SIG-M5 (cell line): Measurements from ENCODE around the gene NPS.

Experiments used
- DNase-seq: peaks from one replicate; lab custom pipeline; 2025; lab: John Stamatoyannopoulos, UW

NPS gene

DNA sequence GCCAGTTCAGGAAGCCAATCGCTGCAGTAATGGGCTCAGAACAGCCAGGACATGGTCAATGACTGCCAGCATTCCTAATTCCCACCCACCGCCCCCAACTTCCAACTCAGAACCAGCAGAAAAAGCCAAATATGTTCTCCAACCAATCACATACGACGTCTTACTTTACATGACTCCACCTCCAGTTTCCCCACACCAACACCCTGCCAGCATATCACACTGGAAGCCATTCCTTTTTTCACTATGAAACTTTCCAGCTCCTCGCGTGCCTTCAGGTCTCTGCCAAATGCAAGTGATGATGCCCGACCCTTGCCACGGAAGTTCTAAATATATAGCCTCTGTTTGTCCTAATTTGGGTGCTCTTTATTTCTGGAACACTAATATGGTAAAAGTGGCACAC is 12.5 kb downstream of the NPS start:
- no peak for DNase-seq

DNA sequence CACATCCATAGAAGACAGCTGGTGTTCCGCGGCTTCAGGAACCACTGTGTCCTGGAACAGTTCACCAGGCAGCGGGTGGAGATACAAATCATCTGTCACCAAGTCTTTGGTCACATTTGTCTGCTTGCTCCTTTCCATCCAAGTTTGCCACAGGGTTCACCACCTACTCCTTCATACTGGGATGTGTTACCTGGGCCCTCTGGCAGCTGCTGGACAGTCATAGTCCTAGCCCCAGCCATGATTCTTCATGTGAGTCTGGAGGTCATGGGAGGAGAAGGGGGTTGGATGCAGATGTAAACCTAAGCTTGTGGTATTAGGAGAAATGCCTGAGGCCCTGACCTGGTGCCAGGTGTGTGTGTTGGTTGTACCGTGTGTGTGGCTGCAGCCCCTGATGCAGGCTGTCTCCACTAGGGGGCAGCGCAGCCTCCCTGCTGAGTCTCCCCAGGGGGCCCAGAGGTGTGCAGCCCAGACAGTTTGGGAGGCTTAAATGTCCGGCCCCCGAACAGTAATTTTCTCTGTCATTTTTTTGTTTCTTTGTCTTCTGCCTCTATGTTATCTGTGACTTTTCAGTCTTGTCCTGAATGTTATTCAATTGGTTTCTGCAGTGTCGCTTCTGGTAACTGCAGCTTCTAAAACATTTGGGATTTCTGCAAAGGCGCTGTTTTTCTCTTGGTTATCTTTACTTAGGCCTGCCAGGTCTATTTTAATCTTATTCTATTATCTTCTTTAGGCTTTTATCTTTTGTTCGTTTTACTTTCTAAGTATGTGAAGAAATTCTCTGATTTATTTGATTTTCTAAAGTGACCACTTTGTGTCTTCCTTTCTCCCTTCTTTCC is 14.8 kb downstream of the NPS start:
- no peak for DNase-seq

DNA sequence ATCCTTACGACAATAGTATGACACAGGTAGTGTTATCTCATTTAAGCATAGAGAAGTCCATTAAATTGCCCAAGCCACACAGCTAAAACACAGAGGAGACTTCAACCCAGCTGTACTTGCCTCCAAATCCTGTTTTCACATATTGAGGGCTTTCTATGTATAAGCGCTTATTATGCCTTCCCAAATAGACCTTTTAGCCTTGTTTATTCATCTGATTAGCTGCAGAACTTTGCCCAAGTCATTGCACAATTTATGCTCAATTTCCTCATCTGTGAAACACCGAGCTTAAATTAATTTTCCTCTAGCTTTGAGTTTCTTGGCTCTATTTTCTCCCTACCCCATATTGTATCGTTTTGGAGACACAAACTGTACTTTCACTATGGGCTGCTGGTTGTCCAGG is 15.5 kb downstream of the NPS start:
- no peak for DNase-seq

DNA sequence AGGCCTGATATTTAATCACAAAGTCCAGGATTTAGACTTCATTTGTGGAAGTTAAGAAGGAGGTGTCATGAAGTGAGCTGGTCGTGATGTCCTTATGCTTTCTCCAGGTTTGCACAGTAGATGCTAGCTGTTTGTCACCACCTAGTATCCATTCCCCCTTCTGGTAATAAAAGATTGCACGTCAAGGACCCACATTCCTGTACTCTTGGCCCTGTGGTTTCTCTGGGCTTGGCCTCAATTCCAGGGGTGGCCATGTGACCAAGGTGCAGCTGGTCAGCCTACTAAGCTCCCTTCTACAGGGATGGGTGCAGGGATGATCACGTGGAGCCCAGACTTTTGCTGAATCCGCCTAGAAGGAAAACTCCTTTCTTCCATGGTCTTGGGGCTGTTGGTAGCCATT is 16.5 kb downstream of the NPS start:
- no peak for DNase-seq

DNA sequence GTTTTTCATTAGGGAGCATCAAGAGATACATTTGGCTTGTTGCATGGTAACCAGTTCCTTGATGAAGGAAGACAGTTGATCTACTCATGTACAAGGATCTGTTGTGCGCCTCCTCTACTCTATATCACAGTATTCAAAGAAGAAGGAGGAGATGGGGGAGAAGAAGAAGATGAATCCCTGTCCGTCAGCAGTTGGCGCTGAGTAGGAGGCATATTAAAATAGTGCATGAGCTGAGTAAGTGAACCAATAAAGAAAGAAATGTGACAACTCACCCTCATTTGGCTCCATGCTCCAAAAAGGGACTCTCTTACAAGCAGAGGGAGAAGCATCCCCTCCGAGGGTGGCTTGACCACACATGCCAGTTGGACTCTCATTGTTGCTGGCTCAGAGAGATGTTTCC is 20.1 kb downstream of the NPS start:
- no peak for DNase-seq

DNA sequence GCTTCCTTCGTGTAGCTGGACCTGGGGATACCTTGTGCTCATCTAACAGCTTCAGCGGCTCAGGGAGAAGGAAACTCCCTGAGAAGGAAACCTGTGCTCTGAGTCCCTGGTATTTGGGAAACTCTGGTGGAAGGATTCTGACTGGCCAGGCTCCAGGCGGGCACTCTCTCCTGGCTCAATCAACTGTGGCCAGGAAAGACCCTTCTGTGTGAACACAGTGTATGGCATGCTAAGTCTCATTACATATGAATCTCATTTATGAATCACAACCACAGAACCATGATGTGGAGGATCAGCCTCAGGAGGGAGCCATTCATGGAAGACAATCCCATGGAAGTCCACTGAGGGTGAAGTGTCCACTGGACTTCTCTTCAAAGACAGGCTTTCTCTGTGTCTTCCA is 20.9 kb downstream of the NPS start:
- no peak for DNase-seq

DNA sequence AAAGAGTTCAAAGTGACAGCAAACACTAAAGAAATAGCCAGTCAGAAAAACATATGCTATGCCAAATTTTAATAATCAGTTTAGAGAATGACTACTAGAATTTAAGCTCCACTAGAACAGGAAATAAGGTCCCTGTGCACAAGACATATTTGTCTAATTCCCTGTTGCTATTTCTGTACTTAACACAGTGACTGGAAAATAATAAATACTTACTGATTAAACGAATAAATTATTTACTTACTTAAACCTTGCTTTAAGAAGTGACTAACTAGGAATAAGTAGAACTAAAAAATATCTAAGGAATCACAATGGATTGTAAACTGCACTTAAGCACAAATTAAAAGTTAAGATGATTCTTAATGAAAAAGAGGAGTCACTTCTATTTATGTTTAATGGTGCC is 22.3 kb downstream of the NPS start:
- no peak for DNase-seq

DNA sequence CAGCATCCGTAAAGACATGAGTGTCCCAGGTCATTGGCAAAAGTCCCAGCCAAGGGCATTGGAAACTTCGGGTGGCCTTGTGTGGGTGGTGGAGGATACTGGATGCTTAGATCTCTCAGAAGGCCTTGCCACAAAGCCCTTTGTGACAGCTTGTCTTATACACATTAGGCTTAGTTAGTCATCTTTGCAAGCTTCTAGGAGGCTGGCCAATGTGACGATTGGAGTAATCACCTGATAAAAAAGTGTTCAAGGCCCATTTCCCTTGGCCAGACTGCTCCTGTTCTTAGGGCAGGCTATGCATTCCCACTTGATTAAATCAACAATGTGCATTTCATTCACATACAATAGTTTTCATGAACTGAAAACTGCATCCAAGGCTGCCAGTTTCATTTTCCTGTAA is 26.9 kb downstream of the NPS start:
- DNase-seq: no peak

DNA sequence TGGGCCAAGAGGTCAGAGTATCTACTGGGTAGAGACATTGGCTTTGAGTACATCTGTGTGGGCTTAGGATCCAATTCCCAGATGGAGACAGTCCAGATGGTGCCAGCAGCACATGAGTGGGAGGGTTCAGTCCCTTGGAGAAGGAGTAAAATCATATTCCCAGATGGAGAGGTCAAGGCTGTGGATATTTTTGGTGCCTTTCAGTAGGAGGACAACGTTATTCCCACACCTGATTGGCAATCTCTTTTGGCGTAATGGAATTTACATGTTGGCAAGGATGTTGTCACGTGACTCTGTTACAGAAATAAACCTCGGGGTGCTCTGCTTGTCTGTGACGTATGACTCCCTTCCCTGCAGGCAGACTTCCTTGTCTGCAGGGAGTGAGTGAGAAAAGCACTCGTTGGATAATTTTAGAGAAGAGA is 27.6 kb downstream of the NPS start:
- DNase-seq: no peak

DNA sequence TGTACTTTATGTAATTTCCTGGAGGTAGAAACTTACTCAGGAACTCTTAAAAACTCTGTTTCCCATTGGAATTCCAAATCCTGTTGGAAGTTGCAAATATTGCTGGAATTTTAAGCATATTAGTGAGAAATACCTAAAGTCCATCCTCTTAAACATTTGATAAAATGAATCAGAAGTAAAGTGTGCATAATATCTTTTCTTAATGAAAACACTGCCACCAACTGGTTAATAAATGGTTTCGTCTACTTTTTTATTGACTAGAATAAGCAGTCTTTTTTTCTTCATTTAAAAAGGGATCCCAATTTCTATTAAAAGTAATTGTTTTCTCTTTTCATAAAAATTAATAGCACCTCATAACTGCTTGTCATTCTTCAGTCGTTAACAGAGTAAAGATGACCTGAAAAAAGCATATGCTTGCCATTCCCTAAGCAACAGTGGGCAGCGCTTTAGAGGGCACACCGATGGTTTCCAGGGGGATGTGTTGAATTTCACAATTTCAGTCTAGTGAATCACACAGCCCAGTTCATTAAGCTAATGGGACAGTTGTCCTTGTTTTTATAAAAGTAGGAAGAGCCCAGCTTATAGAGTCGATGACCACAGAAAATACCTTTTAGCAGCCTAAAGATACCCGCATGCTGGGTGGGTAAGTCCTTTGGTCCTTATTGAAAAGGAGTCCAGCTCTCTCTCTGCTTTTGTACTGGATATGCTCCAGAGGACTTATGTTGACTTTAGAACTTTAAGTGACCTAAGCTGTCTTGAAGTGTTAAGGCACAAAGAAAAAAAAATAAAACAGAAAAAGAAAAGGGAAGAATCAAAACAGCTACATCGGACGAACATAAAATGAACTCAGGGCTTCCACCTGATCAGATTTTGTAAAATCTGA is 28.5 kb downstream of the NPS start:
- DNase-seq: no peak

DNA sequence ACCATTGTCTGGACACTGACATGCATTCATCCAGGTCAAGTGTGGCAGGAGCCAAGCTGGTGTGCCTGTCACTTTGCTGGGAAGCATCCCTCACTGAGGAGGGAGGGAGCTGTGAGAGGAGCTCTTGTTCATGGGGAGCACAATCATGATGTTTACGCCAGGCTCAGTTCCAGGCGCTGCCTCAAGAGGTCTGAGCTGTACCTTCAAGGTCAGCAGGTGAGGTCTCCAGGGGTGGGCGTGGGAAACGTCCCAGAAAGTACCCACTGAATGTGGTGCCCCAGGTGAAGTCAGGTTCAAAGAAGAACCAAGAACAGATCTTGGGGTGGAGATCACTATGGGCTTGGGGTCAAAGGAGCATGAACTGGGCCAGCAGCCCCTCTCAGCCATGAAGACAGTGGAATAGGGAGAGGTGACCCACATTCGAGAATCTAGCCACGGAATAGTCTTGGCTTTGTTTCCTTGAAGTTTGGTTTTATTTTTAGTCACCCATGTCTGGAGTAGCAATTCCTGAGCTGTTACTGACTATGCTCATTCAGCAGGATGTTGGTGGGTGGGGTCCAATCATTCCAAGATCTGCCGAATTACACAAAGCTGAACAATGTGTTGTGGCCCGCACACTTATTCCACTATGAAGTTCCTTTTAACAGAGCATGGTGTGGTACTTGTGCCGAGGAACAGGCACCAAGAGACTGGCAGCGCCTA is 29.3 kb downstream of the NPS start:
- no peak for DNase-seq

DNA sequence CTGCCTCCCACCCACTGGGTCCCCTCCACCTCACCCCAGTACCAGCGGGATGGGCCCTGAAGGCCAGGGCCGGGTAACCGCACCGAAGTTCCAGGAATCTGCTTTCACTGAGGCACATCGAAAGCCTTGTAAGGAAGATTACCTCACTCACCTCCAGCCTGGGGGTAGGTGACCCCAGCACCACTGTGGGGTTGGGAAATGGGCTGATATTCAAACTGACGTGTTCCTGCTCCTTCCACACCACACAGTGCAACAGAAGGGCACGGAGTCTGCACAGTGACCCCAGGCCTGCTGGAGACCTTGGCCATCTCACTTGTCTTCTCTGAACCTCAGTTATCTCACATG is 29.8 kb downstream of the NPS start:
- DNase-seq: no peak

DNA sequence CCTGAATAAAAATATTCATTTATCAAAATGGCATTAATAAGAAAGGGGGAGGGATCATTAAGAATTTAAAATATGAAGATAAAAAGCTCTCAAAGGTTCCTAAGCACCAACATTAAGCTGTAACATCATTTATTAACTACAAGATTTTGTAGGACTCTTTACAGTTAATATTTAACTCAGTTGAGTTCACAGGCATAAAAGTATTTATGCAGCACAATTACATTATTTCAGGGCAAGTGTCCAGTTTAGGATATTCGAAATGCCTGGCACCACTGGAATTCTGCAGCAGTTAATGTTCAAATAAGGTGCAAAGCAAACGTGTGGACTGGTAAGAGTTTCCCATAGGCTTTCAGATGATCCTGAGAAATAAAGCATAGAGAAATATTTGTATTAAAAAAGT is 30.5 kb downstream of the NPS start:
- DNase-seq: no peak

DNA sequence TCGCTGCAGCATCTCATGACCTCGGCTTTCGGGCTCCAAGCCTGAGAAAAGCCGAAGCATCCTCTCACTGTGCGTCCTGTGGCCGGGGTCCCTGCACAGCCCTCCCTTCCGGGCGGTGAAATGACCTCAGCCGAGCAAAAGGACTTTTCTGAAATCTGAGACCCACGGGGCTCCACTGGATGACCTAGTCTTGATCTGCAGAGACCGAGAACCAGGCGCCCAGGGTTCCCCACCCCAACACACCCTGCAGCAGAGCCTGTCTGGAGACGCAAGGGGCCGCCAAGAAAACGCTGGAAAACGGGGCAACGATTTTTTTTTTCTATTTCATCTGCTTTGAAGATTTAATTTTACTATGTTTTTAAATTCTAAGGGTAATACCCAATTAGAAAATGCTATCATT is 31.7 kb downstream of the NPS start:
- DNase-seq: no peak

DNA sequence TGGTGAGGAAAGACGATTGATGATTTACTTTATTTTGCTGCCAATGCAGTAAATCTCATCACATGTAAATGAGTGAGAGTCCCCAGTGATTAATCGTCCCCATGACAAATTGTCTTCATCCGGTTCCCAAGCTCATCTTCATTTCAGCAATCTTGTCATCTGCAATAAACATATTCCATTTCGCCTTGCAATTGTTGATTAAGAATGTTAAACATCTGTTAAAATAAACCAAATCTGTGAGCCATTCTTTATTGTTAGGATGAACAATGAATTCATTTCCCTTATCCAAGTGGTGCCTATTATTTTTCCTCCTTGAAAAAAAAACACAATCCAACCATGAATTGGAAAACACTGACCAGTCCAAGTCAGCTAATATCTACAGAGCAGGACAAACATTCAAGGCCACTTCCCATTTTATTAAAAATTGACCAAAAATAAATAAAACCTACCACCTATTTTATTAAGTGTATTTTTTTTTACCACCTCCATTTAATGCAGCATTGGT is 36.5 kb downstream of the NPS start:
- DNase-seq: no peak

DNA sequence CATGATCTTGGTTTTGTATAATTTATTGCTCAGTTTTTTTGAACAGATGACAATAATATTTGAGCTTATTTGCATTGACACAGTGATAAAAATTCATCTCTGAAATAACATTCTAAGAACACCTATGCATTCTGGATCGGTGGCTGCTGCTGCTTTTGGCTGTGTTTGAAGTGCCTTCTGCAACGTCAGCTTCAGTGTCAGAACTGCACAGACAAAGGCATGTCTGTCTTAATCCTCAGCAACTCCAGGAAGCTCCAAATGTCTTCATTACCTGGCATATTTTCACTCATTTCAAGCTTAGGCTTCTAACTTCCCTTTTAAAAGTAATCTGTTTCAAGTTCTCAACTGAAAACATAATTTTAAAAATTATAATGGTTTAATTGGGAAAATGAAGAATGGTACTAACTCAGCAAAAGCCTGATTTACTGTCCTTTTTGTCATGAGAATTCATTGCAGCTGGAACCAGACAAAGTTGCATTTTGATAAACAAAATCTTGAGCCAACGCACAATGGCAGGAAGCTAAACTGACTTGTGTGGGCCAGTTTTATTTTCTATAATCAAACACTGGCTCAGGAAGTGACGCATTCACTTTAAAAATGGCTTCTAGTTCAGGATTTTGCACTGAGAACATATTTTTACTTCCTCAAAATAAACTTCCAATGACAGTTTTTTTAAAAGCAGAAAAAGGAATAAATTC is 38.7 kb downstream of the NPS start:
- no peak for DNase-seq

DNA sequence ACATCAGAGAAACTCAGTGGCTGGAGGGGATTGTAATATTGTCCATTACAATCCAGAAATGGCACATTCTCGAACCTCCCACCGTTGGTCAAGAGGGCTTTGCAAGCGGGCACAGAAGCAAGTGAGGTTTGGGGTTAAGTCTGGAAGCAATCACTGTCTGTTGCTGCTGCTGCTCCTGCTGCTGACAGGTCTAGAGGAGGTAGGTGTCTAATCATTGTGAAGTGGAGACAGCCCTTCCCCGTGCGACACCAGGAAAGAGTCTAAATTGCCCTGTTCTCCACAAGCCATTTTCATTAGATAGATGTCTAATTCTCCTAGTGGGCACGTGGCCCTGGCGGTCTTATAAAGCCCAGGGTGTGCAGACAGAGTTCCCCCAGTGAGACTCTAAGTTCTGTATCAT is 43.5 kb downstream of the NPS start:
- no peak for DNase-seq

DNA sequence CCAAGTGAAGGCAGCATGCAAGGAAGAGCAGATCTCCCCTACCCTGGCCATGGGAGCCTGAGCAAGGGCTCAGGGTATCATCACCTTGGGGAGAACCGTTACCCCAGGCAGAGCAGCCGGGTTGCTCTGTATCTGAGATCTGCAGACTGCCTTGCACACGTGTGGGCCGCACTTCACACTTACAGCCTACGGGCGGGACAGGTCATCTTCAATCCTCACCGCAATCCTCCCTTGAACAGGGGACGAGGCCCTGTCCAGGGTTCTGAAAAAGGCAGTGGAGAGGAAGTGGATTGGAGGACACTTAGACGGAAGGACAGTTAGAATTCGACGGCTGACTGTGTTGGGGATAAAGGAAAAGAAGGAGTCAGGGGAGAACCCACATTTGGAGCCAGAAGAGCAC is 51.4 kb downstream of the NPS start:
- DNase-seq: no peak
